Kasumi-1 (cell line): ENCODE data around the gene ZNF774.
"Not testable (repeated sequence)": the region's sequence is repeated elsewhere in the genome, so short reads cannot be mapped to it uniquely, and the experiment has no call there.

Experiments
- DNase-seq, 2 experiments: peaks; one replicate each; lab custom pipeline; 2025; lab: John Stamatoyannopoulos, UW

ZNF774 gene

GRCh38 chr15:90352107-90352893 lies at the start of gene ZNF774:
Gene ZNF774 (plus strand): TSS chr15:90352284. CDS start chr15:90354661, 2,377 bp downstream.
- DNase-seq: peak; percentile 86 to 92

- not testable (repeated sequence) for DNase-seq
Observed at GRCh38 chr15:90305355-90305754, 46.7 kb upstream of the ZNF774 start.

- no peak for DNase-seq
Observed at GRCh38 chr15:90305932-90306331, 46.2 kb upstream of the ZNF774 start.

GRCh38 chr15:90306560-90306959 lies 45.5 kb upstream of the ZNF774 start:
- peak; percentile 12 to 38 for DNase-seq

- no peak for DNase-seq
Observed at GRCh38 chr15:90307661-90308060, 44.4 kb upstream of the ZNF774 start.

- DNase-seq: no peak
Observed at GRCh38 chr15:90309020-90309419, 43.1 kb upstream of the ZNF774 start.

GRCh38 chr15:90315278-90315982 lies 36.7 kb upstream of the ZNF774 start:
- DNase-seq: no peak

GRCh38 chr15:90316139-90316538 lies 35.9 kb upstream of the ZNF774 start:
- no peak for DNase-seq

GRCh38 chr15:90318591-90318990 lies 33.5 kb upstream of the ZNF774 start:
- DNase-seq: no peak

- peak; percentile 85 to 88 for DNase-seq
Observed at GRCh38 chr15:90320062-90320884, 31.8 kb upstream of the ZNF774 start.

GRCh38 chr15:90320885-90321278 lies 31.2 kb upstream of the ZNF774 start:
- DNase-seq: no peak

GRCh38 chr15:90322538-90322937 lies 29.5 kb upstream of the ZNF774 start:
- DNase-seq: no peak

GRCh38 chr15:90325726-90326125 lies 26.4 kb upstream of the ZNF774 start:
- DNase-seq: no peak

GRCh38 chr15:90326441-90326840 lies 25.6 kb upstream of the ZNF774 start:
- no peak for DNase-seq

- DNase-seq: peak; percentile 45 to 46
Observed at GRCh38 chr15:90327311-90327710, 24.8 kb upstream of the ZNF774 start.

- no peak for DNase-seq
Observed at GRCh38 chr15:90334304-90334731, 17.8 kb upstream of the ZNF774 start.

GRCh38 chr15:90336705-90337141 lies 15.4 kb upstream of the ZNF774 start:
- DNase-seq: peak; percentile 96 to 97

GRCh38 chr15:90337256-90337655 lies 14.8 kb upstream of the ZNF774 start:
- peak; percentile 84 to 88 for DNase-seq

GRCh38 chr15:90338532-90338931 lies 13.6 kb upstream of the ZNF774 start:
- DNase-seq: no peak

GRCh38 chr15:90340345-90340744 lies 11.7 kb upstream of the ZNF774 start:
- no peak for DNase-seq

GRCh38 chr15:90343302-90343790 lies 8.7 kb upstream of the ZNF774 start:
- no peak for DNase-seq

- no peak for DNase-seq
Observed at GRCh38 chr15:90344662-90345061, 7.4 kb upstream of the ZNF774 start.
